Peyer's patch (tissue), 4 donors: ENCODE results near the gene RTF2.

Source experiments
- POLR2A ChIP-seq, 2 donors: fragments of 450-650 bp; IDR thresholded peaks; one replicate each; pipeline ENCODE4 v1.5.1; 2017; ENCODE audit warnings: antibody characterized with exemption in 2 of 2, mild to moderate bottlenecking in 2 of 2, moderate library complexity in 2 of 2
- TF ChIP-seq, protein P1 (sequence below), 6 experiments: fragments of 450-650 bp in 4 of 6; fragments of 200-600 bp in 2 of 6; sonication (generic) in 1 of 6; IDR thresholded peaks; one replicate each; pipeline ENCODE4 v1.5.1; 2017 to 2019; ENCODE audit warnings: antibody characterized with exemption in 6 of 6, mild to moderate bottlenecking in 3 of 6, moderate library complexity in 1 of 6

DNA sequence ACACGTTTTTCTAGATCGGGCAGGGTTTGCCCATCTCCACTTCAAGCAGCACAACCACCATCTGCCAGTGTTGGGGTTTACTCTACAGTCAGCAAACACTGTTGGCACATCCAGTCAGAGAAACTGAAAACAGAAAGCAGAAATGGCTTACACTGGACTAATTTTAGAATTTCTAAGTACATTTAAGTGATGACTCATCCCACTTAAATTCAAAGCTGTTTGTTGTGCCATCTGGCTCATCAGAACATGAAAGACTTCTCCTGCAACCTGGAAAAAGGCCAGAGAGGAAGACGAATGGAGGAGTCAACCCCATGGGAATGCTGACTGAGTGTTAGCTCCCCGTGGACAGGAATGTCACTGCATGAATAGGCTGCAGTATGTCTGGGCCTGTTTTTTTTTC, 86.4 kb downstream of the RTF2 start:
- TF ChIP-seq POLR2A (IDR thresholded peaks at IDR 0.05) = no peak
- TF ChIP-seq, protein P1, sequence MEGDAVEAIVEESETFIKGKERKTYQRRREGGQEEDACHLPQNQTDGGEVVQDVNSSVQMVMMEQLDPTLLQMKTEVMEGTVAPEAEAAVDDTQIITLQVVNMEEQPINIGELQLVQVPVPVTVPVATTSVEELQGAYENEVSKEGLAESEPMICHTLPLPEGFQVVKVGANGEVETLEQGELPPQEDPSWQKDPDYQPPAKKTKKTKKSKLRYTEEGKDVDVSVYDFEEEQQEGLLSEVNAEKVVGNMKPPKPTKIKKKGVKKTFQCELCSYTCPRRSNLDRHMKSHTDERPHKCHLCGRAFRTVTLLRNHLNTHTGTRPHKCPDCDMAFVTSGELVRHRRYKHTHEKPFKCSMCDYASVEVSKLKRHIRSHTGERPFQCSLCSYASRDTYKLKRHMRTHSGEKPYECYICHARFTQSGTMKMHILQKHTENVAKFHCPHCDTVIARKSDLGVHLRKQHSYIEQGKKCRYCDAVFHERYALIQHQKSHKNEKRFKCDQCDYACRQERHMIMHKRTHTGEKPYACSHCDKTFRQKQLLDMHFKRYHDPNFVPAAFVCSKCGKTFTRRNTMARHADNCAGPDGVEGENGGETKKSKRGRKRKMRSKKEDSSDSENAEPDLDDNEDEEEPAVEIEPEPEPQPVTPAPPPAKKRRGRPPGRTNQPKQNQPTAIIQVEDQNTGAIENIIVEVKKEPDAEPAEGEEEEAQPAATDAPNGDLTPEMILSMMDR (IDR thresholded peaks at IDR 0.05) = no peak
